HT-29 (cell line): Measurements from ENCODE around the gene ARID1B. TPM values are rescaled to one million over a fixed set of nuclear protein-coding genes. Genes with fewer than 3 reads are reported as not detected.
A peak's percentile ranks its signal among the peaks of the same experiment; 100 is the strongest.

Source experiments
- DNase-seq: peaks from one replicate; pipeline ENCODE4 v3.0.0-alpha.2; 2015; ENCODE audit warnings: low spot score
- total RNA-seq: library from RNA; depleted of rRNA; stranded (reverse); fragments of >200 nt; shearing (Covaris generic); gene quantifications from 2 replicates; pipeline ENCODE4 v1.2.3, GENCODE V29; 2014

The ARID1B gene
- total RNA-seq, 1 experiment from 2014 or later = 34.6 TPM

DNA sequence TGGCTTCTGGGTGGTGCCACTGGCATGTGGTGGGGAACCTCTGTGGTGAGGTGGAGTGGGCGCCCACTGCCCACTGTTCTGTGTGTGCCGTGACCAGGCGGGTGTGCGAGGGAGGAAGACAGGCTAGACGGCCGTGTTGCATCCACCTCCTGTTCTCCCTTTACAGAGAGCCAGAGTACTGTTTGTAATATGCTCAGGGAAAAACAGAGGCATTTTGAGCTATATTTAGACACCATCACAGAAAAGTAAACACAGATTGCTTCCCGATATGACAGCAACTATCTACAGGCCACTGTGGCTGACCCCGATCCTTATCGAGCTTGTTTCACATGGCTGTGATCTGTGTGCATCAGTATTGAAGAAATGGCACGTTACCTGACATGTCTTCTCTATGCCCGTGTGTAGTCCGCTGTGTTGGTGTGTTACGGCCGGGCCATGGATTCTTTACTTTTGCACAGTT is 45.6 kb downstream of the ARID1B start:
- no peak for DNase-seq

DNA sequence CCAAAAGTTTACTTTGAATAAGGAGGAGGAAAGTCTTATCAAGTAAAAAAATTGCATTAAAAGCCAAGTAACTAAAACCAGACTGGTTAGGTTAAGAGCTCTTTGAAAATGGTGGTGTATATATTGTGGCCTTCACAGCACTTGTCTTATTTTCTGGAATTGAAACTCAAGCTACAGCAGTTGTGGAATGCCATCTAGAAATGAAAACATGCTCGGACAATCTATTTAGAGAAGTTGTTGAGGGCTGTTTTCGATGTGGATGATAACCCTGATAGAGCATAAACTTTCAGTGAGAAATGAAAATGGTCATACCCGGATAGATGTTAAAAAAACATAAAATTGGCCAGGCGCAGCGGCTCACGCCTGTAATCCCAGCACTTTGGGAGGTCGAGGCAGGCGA is 47.0 kb downstream of the ARID1B start:
- DNase-seq = no peak

DNA sequence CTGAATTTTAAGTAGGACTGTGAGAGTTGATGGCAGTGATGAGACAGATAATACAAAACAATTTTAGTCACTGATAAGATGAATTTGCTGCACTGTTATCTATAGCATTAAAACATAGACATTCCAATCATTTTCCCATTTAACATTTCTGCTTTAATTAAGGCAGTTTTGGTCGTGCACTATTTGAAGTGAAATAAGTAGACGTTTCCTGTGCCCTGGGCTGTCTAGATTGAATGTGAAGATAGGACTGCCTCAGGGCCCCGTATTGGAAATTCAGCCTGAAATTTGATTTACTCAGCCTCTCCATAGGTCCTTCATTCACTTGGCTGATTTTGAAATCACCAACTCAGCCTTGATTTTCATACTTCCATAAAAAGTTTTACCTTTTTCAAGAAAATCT is 48.3 kb downstream of the ARID1B start:
- DNase-seq = no peak

DNA sequence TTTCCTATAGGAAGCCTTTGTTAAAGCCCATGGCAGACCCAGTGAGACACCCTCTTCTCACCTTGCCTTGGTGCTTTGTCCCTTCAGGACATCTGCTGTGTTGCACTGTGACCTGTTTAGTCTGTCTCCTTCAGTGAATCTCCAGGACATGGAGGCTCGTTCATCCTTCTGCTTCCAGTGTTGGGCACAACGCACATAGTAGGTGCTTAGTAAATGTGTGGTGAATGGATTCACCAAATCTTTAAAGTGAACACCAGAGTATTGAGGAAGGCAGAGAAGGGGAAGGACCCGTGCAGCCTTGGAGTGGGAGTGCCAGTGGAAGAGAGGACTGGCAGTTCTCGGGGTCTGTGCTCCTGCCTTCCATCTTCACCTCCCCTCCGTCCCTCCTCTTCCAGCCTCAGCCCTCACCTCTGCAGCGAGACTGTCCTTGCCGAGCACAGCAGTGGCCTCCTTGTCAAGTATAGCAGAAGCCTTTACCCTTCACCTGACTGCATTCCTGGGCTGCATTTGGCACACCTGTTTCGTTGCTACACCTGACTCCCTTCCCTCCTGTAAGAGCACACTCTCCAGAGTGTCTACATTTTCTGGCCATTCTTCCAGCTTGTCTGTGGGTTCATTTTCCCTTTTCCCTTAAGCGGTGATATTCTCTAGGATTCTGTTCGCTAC is 49.2 kb downstream of the ARID1B start:
- no peak for DNase-seq

DNA sequence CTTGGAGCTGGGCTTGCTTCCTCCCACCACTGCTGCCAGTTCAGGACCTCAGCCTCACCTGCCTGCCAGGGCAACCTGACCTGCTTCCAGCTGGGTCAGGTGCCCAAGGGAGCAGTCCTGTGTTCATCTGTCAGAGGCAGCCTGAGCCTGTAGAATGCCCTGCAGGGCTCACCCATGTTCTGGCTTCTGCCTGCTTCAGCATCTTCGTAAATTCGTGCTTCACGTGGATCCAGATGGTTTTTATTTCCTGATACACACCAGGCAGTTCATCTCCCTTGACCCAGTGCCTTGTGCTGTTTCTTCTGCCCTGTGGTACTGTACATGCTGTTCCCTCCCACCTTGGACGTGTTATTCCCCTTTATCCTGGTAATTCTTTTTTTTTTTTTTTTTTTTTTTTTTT is 50.2 kb downstream of the ARID1B start:
- DNase-seq = no peak

DNA sequence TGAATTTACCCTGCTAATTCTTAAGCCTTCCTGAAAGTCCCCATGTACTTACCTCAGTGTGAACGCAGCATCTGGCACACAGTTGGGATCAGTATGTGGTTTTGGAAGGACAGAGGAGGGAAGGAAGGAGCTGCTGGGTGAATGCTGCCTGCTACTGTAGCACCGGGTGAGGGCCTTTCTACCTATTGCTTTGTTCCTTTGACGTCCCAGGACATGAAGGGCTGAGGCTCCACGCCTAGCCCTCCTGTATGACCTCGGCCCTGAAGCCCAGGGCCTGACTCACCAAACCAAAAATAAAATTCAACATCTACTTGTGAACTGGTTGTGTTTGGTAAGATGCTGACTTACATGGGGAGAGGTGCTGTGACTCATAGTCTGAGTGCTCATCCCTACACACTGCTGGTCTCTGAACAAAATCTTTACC is 51.1 kb downstream of the ARID1B start:
- DNase-seq = no peak

DNA sequence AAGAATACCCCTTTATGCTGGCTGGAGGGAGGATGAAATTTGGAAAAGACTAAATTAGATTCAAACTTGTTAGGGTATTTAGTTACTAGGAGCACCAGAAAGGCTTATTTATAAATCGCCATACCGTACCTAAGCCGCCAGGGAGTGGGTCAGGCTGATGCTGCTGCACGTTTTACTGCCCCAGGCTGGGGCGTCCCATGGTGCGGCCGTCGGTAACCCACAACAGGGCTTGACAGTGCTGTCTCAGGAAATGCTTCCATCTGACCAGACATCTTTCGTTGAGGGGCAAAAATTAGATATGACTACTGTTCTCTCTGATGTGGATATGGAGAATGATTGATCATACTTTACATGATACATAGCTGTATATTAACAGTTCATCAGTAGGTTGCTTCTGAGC is 52.9 kb downstream of the ARID1B start:
- no peak for DNase-seq

DNA sequence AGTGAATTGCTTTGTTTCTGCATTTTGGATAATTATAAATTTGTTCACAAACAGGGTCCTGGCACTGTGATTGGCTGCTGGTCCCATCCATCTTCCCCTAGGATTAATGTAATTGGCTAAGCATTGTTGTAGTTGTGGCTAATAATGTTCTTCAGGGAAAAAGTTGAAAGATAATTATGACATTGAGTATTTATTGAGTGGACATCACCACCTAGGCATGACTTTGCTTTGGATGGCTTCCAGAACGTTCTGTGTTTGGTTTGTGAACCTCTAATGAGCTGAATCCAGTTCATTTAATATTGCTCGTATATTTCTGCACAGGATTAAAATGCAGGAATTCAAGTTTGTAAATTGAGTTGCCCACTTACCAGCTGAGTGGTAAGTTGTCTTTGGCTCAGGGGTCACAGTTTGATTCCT is 55.1 kb downstream of the ARID1B start:
- DNase-seq = peak; percentile 8

DNA sequence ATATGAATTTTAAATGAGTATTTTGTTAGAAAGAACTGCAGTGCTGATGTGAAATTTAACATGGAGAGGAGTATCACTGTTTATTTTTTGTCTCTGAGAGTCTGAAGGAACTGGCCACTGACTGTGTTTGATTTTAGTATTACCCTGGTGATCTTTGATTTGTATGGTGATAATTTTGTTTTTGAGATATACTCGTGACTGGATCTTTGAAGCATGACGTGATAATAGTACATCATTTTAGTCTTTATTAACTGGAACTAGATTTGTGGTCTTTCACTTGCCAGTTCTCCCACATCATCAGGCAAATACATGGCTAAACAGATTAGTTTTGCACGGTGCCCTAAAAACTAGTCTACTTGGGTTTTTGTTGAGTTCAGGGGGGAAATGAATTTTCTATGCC is 55.5 kb downstream of the ARID1B start:
- no peak for DNase-seq

DNA sequence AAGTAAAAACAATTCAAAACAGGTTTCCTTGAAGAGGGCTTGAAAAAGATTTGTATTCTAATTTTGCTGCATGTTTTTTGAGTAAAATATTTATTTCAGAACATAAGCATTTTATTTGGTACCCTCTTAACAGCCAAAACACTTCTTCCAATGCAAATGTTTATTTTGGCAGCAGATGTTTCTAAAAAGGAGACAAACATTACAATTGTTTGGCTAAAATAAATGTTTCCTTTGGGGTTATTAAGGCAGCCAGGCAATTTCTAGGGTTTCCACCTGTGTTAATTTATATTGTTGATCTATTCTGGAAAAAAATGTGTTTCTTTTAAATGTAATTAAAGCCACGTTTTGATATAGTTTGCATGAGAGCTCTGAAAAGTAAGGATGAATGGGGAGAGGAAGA is 56.6 kb downstream of the ARID1B start:
- no peak for DNase-seq

DNA sequence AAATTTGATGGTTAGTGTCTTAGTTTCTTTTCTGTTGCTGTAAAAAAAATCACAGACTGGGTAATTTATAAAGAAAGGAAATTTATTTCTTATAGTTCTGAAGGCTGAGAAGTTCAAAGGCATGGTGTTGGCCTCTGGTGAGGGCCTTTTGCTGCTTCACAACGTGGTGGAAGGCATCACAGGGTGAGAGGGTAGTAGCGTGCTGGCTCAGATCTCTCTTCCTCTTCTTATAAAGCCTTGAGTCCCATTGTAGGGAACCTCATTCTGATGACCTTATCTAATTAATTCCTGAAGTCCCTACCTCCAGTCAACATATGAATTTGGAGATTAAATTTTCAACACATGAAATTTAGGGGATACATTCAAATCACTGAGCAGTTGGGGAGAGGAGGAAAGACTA is 62.0 kb downstream of the ARID1B start:
- DNase-seq = no peak

DNA sequence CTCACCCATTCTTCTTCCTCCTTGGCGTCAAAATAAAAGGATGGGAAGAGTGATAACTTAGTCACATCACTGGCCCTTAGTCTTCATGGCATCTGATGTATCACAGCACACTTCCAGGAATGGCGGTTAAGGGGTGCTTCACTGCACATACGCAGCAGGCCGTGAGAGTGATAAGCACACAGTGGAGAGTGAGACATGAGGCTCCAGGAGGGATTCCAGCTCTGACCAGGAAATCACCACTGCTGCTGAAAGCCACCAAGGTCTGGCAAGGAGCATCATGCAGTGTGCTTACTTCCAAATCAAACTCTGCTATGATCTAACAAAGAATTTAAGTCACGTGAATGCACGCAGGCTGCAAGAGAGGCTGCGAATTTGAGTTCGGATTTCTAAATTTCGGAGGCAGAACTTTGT is 62.4 kb downstream of the ARID1B start:
- no peak for DNase-seq

DNA sequence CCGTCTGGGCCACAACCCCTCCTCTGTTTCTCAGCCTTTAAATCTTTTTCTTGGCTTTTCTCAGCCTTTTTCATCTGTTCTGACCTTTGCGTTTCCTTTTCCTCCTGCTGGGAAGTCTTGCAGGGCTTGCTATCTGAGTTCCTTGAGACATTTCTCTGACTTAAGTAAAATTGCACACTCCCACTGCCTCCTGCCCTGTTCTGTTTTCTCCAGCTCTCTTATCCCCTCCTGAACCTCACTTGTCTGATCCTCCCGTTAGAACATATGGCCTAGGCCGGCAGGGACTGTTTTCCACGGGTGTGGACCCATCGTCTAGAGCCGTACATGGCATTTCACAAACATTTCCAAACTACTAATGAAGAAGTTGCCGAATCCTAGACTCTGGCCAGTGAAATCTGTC is 63.0 kb downstream of the ARID1B start:
- DNase-seq = no peak

DNA sequence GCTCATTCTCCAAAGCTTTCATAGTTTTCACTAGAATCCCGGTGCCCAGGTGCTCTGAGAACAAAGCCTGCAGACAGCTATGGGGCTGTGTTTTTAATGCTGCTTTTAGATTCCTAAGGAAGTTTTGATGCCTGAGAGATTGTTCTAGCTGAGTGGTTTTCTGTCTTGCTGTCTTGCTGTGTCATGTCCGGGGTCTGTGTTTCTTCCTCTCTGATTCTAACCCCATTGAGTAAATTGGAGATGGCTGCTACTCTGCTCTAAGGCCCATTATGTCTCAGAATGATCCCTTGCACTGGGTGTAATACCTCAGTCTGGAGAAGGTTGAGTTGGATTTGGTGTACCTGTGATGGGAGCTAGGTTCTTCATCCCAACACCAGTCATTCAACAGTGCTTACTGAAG is 63.4 kb downstream of the ARID1B start:
- DNase-seq = no peak

DNA sequence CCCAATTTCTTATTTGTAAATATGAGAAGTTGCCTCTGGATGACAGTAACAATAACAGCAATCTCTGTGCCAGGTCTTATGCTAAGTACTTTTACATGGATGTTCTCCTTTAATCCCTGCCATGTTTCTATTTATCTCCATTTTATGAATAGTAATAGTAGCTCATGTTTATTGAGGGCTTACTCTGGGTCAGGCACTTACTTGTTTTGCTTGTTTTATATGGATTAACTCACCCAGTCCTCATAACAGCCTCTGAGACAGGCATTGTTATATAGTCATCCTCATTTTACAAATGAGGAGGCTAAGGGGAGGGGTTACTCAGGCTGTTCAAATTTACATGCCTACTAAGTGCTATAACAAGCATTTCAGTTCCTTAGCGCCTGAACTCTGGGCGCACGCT is 64.3 kb downstream of the ARID1B start:
- no peak for DNase-seq

DNA sequence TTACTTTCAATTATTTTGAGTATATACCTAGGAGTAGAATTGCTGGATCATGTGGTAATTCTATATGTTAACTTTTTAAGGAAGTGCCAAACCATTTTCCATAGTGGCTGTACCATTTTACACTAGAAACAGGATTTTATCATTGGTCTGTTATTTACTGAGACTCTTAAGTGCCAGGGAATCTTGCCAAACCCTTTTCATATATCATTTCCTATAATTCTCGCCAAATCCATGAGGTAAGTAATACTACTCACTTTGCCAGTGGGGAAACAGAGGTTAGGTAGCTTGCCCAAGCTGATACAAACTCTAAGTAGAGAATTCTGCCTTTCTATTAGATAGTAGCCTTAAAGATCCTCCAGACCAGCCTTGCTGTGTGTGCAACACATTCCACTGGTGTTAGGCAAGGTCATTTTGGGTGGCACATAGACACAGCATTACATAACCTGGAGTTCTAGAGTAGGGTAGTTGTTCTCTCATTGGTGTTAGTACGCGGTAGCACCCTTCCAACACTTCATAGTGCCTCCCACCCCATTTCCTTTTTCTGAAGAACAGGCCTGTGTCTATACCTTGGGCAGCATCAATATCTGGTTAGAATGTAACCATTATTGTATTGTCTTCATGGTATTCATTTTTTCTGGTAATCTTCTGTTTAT is 65.5 kb downstream of the ARID1B start:
- DNase-seq = no peak

DNA sequence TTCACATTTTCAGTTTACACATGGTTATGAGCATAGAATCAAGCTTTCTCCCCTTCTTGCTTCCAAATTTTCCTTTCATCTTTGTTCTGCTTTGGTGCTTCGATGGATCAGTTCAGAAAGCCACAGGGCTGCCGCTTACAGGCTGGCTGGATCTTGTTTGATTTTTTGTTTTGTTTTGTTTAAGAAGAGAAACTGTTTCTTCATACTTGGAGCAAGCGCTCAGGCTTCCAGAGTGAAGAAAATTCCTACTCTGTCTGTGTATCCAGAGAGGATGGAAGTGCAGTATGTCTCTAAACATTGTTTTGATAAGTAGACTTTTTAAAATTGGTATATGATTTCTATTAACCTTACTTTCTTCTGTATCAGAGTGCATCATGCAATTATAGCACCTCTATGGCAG is 66.9 kb downstream of the ARID1B start:
- no peak for DNase-seq

DNA sequence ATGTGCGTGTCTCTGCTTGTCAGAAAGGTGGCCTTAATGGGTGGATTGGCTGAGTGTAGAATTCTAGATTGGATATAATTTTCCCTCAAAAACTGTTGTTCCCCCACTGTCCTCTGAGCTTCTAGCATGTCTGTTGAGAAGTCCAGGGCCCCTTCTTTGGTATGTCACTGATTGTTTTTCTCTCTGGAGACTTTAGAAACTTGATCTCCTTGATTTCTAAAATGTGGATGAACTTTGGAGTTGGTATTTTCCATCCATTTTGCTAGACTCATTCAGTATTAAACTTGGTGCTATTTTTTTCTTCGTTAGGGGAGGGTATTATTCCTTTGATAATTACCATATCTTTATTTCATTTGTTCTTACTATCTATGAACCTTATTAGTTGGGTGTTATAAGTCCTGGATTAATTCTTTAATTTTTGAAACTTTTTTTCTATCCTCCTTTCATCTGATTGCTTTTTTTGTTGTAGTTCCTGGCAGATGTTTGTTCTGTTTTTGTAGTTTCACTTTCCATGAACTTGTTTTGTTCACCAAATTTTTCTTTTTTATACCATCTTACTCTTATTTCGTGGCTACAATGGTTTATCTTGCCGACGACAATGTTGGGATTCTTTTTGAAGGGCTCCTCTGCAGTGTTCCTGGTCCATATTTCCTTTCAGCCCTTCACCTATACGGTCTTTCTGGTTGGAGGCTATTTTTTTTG is 68.4 kb downstream of the ARID1B start:
- no peak for DNase-seq

DNA sequence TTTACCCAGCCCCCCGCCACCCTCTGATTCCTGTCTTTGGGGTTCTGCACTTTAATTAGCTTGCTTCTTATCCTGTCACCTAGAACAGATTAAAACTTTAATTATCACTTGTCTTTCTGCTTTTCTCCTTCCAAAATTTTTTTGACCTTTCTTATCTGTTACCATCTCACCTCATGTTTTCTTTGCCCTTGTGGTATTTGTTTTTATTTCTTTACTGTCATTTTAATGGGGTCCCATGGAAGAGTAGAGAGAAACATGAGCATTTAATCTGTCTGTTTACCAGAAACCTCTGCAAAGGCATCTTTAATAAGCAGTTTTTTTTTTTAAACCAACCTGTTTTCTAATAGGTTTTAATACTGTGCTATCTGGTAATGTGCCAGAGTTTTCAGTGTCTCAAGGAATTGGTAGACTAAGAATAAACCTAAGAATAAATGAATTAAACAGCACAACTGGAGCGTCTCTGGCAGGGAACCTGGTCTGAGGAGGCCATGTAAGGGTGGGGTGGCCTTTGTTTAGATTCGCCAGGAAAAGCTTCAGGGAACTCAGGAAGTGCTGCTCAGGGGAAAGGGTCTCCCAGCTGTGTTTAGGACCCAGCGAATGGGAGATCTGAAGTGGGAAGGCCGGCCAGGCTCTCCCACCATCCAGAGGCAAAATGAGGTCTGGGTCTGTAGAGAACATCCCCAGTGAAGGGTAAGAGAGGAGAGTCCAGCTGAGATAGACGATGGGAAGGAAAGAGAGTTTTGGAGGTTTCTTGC is 69.8 kb downstream of the ARID1B start:
- DNase-seq = no peak

DNA sequence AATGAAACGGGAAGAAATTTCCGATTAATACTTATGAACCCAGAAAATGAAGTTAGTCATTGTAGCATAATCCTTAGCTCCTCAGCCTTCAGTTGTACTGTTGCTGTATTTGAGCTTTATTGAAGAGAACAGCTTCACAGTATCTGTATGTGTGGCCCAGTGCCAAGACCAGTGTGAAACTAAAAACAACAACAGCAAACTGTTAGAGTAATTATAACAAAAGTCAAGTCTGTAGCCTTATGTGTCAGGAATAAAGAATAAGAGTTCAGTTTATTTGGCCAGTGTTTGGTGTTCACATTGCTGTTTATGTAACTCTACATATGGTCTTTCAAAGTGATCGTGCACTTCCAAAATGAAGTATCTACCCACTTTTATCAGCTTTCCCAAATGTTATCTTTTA is 70.9 kb downstream of the ARID1B start:
- no peak for DNase-seq

DNA sequence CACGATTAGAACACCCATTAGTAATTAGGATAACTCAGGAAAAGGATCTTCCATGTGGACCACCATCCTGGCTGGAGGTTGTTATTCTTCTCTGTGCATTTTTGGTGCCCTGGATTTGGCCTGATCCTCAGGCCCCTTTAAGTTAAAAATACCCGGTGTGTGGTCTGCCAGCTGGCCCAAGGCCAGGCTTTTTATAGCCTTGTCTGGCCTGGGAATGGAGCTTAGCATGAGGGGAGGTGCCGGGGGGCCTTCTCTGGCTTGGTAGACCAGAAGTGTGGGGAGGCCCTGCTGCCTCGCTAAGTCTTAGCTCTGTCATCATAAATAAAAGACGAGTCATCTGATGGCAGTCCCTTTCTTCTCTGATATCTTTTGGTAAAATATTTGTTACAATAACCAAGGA is 71.4 kb downstream of the ARID1B start:
- DNase-seq = no peak

DNA sequence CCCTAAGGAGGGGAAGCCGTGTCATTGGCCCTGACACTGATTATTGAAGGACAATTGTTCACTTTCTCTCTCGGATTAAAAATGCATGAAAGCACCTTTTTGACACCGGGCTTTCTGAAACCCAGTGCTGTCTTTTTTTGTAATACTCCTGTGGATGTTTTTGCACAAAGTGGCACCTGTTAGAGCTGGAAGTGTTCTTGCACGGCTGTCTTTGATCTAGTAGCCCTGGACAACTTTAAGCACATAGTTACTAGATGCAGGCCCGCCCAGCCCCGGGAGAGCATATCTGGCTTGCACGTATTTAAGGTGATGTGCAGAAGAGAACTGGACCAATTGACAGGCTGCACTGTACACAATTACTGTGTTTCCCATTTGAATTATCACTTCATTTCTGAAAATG is 72.6 kb downstream of the ARID1B start:
- DNase-seq = no peak
